Osteoblast (primary cell): ENCODE data around the gene EOGT. TPM values are rescaled to one million over a fixed set of nuclear protein-coding genes. Genes with fewer than 3 reads are reported as not detected.

Source experiments
- DNase-seq: peaks from one replicate; pipeline ENCODE4 v3.0.0; 2011; ENCODE audit warnings: low spot score, mixed read lengths; ENCODE audit not compliant: insufficient read length; ENCODE audit errors: missing footprints
- H2AFZ ChIP-seq: 2 replicates; pipeline ENCODE4 v1.6.0; 2011; ENCODE audit warnings: mild to moderate bottlenecking, low read length
- H3K27ac ChIP-seq: 2 replicates; pipeline ENCODE4 v1.5.1; 2011; ENCODE audit warnings: mild to moderate bottlenecking, low read depth, low read length, moderate library complexity
- H3K27me3 ChIP-seq: 2 replicates; pipeline ENCODE4 v1.6.0; 2012; ENCODE audit warnings: mild to moderate bottlenecking, control low read depth, inconsistent platforms, low read length, moderate library complexity; ENCODE audit not compliant: insufficient read depth
- H3K36me3 ChIP-seq: 2 replicates; pipeline ENCODE4 v1.5.1; 2011; ENCODE audit warnings: mild to moderate bottlenecking, low read length, control low read depth, moderate library complexity; ENCODE audit not compliant: insufficient read depth
- H3K4me1 ChIP-seq: 2 replicates; pipeline ENCODE4 v1.5.1; 2011; ENCODE audit warnings: mild to moderate bottlenecking, low read length, control low read depth, moderate library complexity; ENCODE audit not compliant: insufficient read depth
- H3K4me2 ChIP-seq: 2 replicates; pipeline ENCODE4 v1.6.0; 2011; ENCODE audit warnings: mild to moderate bottlenecking, low read length; ENCODE audit not compliant: insufficient read depth
- H3K4me3 ChIP-seq: fragments of 200-600 bp; sonication (generic); 3 replicates; pipeline ENCODE4 v1.5.1; 2012; ENCODE audit warnings: mild to moderate bottlenecking, low read length, inconsistent platforms; ENCODE audit not compliant: insufficient read depth
- H3K79me2 ChIP-seq: 2 replicates; pipeline ENCODE4 v1.6.0; 2012; ENCODE audit warnings: mild to moderate bottlenecking, low read length, control low read depth, inconsistent platforms; ENCODE audit not compliant: insufficient read depth
- H3K9me3 ChIP-seq: 2 replicates; pipeline ENCODE4 v1.5.1; 2011; ENCODE audit warnings: low read depth, low read length, control low read depth
- H4K20me1 ChIP-seq: 2 replicates; pipeline ENCODE4 v1.6.0; 2012; ENCODE audit warnings: mild to moderate bottlenecking, low read length, control low read depth; ENCODE audit not compliant: insufficient read depth
- small RNA-seq: library from RNA; depleted of rRNA; stranded (forward); fragments of <200 nt; gene quantifications from one replicate; pipeline ENCODE3, GENCODE V24; 2012
- total RNA-seq: library from RNA; depleted of rRNA; stranded (reverse); fragments of >200 nt; gene quantifications from 2 replicates; pipeline ENCODE4 v1.2.3, GENCODE V29; 2012
- TF ChIP-seq, protein P1 (sequence below): IDR thresholded peaks from 2 replicates; pipeline ENCODE4 v1.5.1; 2011; ENCODE audit warnings: mild to moderate bottlenecking, low read depth, low read length, moderate library complexity; ENCODE audit errors: extremely low read depth

EOGT gene
- total RNA-seq, 1 donor: 65.9 TPM

DNA sequence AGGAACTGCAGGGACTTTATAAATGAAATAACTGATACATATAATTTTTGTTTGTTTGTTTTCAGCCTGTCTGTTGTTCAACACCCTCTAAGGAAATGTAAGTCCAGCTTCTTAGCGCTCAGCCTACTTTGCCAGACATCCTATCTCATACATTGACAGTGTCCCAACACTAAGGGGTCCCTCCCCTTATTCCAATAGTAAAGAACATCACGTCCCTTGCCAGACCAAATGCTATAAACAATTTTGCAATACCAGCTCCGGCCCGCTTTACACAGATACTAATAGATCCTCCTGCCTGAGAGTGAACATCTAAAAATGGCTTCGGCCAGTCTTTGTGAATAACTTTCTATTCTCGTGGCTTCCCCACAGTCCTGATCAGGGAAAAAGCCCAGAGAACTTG is 76.6 kb downstream of the EOGT start:
- H3K79me2 ChIP-seq: no peaks in the 10 kb centered on the region
- H3K9me3 ChIP-seq: no peaks in the 10 kb centered on the region
- no peaks in the 10 kb centered on the region for H3K36me3 ChIP-seq
- peaks cover 19% of the 10 kb centered on the region for H3K27me3 ChIP-seq
- H3K4me2 ChIP-seq: no peak overlapping the region
- H3K4me1 ChIP-seq: no peaks in the 10 kb centered on the region
- no peak overlapping the region for H2AFZ ChIP-seq
- H4K20me1 ChIP-seq: no peaks in the 10 kb centered on the region
- H3K27ac ChIP-seq: no peak overlapping the region
- no peak overlapping the region for H3K4me3 ChIP-seq
- DNase-seq: peak; percentile 44
- TF ChIP-seq, protein P1, sequence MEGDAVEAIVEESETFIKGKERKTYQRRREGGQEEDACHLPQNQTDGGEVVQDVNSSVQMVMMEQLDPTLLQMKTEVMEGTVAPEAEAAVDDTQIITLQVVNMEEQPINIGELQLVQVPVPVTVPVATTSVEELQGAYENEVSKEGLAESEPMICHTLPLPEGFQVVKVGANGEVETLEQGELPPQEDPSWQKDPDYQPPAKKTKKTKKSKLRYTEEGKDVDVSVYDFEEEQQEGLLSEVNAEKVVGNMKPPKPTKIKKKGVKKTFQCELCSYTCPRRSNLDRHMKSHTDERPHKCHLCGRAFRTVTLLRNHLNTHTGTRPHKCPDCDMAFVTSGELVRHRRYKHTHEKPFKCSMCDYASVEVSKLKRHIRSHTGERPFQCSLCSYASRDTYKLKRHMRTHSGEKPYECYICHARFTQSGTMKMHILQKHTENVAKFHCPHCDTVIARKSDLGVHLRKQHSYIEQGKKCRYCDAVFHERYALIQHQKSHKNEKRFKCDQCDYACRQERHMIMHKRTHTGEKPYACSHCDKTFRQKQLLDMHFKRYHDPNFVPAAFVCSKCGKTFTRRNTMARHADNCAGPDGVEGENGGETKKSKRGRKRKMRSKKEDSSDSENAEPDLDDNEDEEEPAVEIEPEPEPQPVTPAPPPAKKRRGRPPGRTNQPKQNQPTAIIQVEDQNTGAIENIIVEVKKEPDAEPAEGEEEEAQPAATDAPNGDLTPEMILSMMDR: no peak

DNA sequence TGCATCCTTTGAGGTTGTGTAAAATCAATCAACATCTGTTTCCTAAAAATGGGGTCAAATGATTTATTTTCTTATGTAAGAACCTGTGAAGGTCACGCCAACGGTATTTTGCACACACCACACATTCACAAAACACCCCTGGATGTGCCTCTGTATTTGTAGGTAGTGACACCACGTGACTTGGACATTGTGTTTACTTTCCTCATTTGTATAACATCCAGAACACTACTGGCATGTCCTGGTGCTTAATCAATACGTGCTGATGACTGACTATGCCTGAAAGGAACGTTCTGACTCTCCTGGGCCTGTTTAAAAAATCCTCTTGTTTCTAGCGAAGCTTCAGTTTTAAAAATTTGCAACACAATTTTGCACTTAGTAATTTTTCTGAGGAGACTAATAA is 77.7 kb downstream of the EOGT start:
- no peak overlapping the region for H3K4me2 ChIP-seq
- TF ChIP-seq, protein P1: no peak
- H3K9me3 ChIP-seq: no peaks in the 10 kb centered on the region
- no peak overlapping the region for H3K4me3 ChIP-seq
- H3K27me3 ChIP-seq: peaks cover 28% of the 10 kb centered on the region
- no peaks in the 10 kb centered on the region for H3K79me2 ChIP-seq
- H4K20me1 ChIP-seq: no peaks in the 10 kb centered on the region
- H3K36me3 ChIP-seq: no peaks in the 10 kb centered on the region
- H2AFZ ChIP-seq: no peak overlapping the region
- no peak for DNase-seq
- H3K27ac ChIP-seq: no peak overlapping the region
- no peaks in the 10 kb centered on the region for H3K4me1 ChIP-seq

DNA sequence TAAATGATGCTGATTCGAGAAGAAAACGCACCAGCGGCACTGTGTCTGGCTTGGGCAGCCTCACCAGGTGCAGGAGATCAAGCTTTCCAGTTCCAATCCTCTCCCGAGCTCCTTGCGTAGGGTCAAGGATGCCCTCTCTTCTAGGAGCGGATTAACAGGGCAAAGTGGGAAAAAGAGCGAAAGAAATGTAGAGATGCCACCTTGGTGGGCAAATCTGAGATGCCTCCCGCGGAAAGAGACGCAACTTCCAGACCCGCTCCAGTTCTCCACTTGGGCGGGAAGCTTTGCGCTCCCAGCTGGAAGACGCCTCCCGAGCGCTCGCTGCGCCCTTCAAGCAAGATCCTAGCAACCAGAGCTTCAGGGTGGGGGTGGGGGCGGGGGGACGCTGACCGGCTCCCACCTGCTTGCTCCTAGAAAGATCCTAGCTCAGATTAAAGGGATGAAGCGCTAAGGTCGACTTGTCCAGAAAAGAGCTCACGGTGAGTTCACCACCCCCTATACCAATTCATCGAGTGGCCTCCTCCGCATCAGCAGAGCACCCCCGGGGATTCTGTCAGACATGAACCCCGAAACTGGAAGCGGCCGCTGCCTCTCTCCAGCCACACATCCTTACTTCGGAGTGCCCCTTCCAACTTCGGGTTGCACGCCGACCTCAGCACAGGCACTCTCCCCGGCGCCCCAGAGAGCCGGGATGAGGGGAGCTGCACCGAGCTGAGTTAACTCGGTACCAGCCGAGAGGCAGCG is 81.9 kb downstream of the EOGT start:
- Histone ChIP-seq H3K79me2 (no peaks in the 10 kb centered on the region), H3K27ac (no peak overlapping the region), H3K36me3 (no peaks in the 10 kb centered on the region), H3K27me3 (peaks cover 44% of the 10 kb centered on the region), H3K4me2 (no peak overlapping the region), H2AFZ (no peak overlapping the region), H4K20me1 (no peaks in the 10 kb centered on the region), H3K9me3 (no peaks in the 10 kb centered on the region), H3K4me1 (no peaks in the 10 kb centered on the region), H3K4me3 (no peak overlapping the region)
- TF ChIP-seq, protein P1: no peak
- peak; percentile 62 for DNase-seq

Small RNA genes lying within 50 kb of the gene (small RNA-seq; reads per million reads assigned to genes)
- 4.3 reads per million, percentile 85 among the genes with 10 or more reads in this experiment for gene MIR3136

Other genes starting within 250 kb of the EOGT start
- not detected in 2 replicates for gene TAFA4, start 81.1 kb downstream of the EOGT start, total RNA-seq
- 44.5 and 45.6 TPM in 2 replicates for gene TMF1, start 38.6 kb upstream of the EOGT start, total RNA-seq
- gene UBA3, start 66.7 kb upstream of the EOGT start, total RNA-seq: 77.1 and 78.1 TPM in 2 replicates
- gene ARL6IP5, start 71.3 kb upstream of the EOGT start, total RNA-seq: 91.2 and 99.9 TPM in 2 replicates
- not detected in 2 replicates for gene LMOD3, start 108.9 kb upstream of the EOGT start, total RNA-seq